Breast epithelium (tissue), 3 donors: ENCODE measurements around the gene DRAXIN.

Source experiments
- POLR2A ChIP-seq: fragments of 450-650 bp; IDR thresholded peaks from one replicate; pipeline ENCODE4 v1.6.1; 2016; ENCODE audit warnings: antibody characterized with exemption, mild to moderate bottlenecking, moderate library complexity
- POLR2AphosphoS5 ChIP-seq, 3 donors: sonication (generic); formaldehyde crosslinking; IDR thresholded peaks; one replicate each; pipeline ENCODE4 v1.6.1; 2017; ENCODE audit warnings: antibody characterized with exemption in 3 of 3
- TF ChIP-seq, protein P1 (sequence below), 3 donors: fragments of 450-650 bp; IDR thresholded peaks; one replicate each; pipeline ENCODE4 v1.5.1; 2016 to 2017; ENCODE audit warnings: antibody characterized with exemption in 3 of 3, mild to moderate bottlenecking in 3 of 3, moderate library complexity in 3 of 3

DNA sequence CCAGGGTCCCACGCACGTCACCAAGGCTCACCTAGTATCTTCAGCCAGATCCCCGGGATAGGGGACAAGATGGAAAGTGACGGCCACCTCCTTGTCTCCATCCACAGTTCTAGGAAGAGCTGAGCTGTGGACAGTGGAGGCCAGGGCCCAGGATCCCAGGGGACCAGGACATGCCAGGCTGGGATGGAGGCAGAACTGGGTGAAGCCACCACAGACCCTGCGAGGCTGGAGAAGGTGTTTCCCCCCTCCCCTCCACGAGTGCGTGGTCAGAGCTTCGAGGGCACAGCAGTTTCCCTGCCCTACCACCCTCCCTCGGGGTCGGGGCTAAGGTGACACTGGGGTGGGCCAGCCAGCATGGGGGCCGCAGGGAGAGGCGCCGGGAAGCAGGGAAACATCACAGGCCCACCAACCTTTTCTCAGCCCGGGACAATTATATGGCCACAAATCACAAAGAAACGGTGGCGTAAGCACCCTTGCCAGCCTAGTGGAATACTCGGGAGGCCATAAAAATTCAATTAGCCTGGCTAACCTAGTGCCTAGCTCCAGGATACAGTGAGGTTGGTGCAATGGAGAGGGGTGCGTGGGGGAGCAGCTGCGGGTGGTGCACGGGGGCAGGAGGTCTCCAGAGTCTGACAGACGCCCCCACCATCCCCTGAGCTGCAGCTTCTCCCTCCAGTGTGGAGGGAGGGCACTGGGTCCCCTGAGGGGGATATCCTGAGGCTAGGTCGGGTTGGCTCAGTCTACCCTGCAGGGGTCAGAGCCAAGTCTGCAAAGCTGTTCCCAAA lies 13.4 kb downstream of the DRAXIN start:
- TF ChIP-seq, protein P1, sequence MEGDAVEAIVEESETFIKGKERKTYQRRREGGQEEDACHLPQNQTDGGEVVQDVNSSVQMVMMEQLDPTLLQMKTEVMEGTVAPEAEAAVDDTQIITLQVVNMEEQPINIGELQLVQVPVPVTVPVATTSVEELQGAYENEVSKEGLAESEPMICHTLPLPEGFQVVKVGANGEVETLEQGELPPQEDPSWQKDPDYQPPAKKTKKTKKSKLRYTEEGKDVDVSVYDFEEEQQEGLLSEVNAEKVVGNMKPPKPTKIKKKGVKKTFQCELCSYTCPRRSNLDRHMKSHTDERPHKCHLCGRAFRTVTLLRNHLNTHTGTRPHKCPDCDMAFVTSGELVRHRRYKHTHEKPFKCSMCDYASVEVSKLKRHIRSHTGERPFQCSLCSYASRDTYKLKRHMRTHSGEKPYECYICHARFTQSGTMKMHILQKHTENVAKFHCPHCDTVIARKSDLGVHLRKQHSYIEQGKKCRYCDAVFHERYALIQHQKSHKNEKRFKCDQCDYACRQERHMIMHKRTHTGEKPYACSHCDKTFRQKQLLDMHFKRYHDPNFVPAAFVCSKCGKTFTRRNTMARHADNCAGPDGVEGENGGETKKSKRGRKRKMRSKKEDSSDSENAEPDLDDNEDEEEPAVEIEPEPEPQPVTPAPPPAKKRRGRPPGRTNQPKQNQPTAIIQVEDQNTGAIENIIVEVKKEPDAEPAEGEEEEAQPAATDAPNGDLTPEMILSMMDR (IDR thresholded peaks at IDR 0.05), result no peak
- TF ChIP-seq POLR2AphosphoS5 (IDR thresholded peaks at IDR 0.05) (no peak), POLR2A (no peak)
